ENCODE measurements around the gene DLGAP1. TPM values are rescaled to one million over a fixed set of nuclear protein-coding genes. Genes with fewer than 3 reads are reported as not detected.

The DLGAP1 gene
- polyA plus RNA-seq, 4 donors: 0.22 to 0.47 TPM; not detected in 2

DNA sequence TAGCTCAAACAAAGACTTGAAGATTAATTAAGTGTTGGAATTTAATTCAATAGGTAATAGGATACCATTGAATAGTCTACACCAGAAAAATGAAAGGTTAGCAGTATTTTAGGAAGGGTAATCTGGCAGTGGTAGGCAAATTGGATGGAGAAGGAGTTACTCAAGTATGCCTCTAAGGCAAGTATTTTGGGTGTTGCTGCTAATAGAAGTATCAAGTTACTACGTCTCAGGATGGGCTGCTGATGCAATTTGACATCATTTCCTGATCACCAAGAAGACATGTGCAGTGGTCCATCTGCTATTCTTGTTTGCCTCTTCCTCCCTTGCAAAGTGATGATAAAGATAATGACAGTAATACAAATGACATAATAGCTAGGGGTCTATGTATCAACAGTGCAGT lies 519.8 kb downstream of the DLGAP1 start:
- DNase-seq: no peak
- 57 to 86% (median 72%) methylated on average over 1 of the region's 1 CpG for WGBS, 3 donors
- no peak for FAIRE-seq
- Histone ChIP-seq H3K36me3 (ENCODE audit: control insufficient read depth in 3 of 3, insufficient read depth in 2 of 3, low read depth in 1 of 3, low read length in 3 of 3) (no peaks in the 10 kb centered on the region), H3K4me3 (ENCODE audit: low read depth in 1 of 3, low read length in 3 of 3) (no peak overlapping the region), H3K27me3 (ENCODE audit: control insufficient read depth in 3 of 3, insufficient read depth in 3 of 3, low read length in 3 of 3) (no peaks in the 10 kb centered on the region), H3K4me1 (ENCODE audit: control insufficient read depth in 3 of 3, insufficient read depth in 2 of 3, low read depth in 1 of 3, low read length in 2 of 3) (no peaks in the 10 kb centered on the region), H3K27ac (ENCODE audit: low read depth in 1 of 3, low read length in 2 of 3) (no peak overlapping the region), H3K9me3 (ENCODE audit: control insufficient read depth in 2 of 2, insufficient read depth in 1 of 2, low read depth in 1 of 2, low read length in 1 of 2) (peaks cover 0 to 4% of the 10 kb centered on the region in 2 donors)

DNA sequence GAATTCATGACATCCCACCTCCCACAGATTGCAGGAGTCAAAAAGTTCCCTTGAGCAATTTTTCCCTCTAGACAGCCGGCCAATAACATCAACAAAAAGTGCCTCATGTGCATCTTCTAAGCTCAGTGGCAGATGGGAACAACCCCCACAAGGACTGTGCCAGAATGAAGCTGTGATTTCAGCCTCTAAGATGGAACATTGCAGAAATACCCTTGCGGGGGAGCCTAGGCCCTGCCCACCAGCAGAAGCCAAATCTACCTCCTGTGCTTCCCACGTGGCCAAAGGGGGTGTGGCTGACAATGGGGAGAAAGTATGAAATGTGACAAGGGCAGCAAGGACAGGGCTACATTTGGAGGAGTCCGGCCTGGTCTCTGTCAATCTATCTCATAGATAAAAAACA lies 522.8 kb downstream of the DLGAP1 start:
- FAIRE-seq (no peak), DNase-seq (no peak)
- Histone ChIP-seq H3K4me3 (ENCODE audit: low read depth in 1 of 3, low read length in 3 of 3) (no peak overlapping the region), H3K27me3 (ENCODE audit: control insufficient read depth in 3 of 3, insufficient read depth in 3 of 3, low read length in 3 of 3) (no peaks in the 10 kb centered on the region), H3K4me1 (ENCODE audit: control insufficient read depth in 3 of 3, insufficient read depth in 2 of 3, low read depth in 1 of 3, low read length in 2 of 3) (no peaks in the 10 kb centered on the region), H3K27ac (ENCODE audit: low read depth in 1 of 3, low read length in 2 of 3) (no peak overlapping the region), H3K9me3 (ENCODE audit: control insufficient read depth in 2 of 2, insufficient read depth in 1 of 2, low read depth in 1 of 2, low read length in 1 of 2) (no peaks in the 10 kb centered on the region), H3K36me3 (ENCODE audit: control insufficient read depth in 3 of 3, insufficient read depth in 2 of 3, low read depth in 1 of 3, low read length in 3 of 3) (no peaks in the 10 kb centered on the region)
- WGBS, 3 donors: 49 to 57% (median 53%) methylated on average over 4 of the region's 4 CpGs

DNA sequence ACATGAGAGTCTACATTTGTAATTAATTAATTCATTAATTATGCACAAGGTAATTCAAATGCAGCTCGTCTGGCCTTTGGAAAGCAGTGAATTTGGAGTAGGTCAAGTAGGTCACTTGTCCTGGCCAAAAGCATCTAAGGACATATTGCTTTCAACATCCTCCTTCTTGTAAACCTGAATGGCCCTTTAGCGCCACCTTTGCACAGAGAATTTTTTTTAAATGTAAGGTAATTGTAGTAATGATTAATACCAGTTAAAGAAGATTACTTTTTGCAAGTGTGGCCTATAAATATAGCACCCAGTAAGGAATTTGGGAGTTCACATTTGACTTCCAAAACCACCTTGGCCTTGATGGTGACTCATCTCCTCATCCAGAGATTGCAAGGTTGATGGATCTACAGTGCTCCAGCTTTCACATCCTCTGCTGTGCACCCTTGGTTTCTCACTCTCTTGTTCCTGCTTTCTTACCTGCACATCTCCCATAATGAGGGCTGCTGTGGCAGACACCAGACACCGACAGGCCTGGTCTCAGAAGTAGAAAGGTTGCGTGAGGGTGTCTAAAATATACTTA lies 523.5 kb downstream of the DLGAP1 start:
- WGBS, 3 donors: 85 to 92% (median 87%) methylated on average over 4 of the region's 4 CpGs
- Histone ChIP-seq H3K27ac (ENCODE audit: low read depth in 1 of 3, low read length in 2 of 3) (no peak overlapping the region), H3K27me3 (ENCODE audit: control insufficient read depth in 3 of 3, insufficient read depth in 3 of 3, low read length in 3 of 3) (no peaks in the 10 kb centered on the region), H3K36me3 (ENCODE audit: control insufficient read depth in 3 of 3, insufficient read depth in 2 of 3, low read depth in 1 of 3, low read length in 3 of 3) (no peaks in the 10 kb centered on the region), H3K9me3 (ENCODE audit: control insufficient read depth in 2 of 2, insufficient read depth in 1 of 2, low read depth in 1 of 2, low read length in 1 of 2) (no peaks in the 10 kb centered on the region), H3K4me3 (ENCODE audit: low read depth in 1 of 3, low read length in 3 of 3) (no peak overlapping the region), H3K4me1 (ENCODE audit: control insufficient read depth in 3 of 3, insufficient read depth in 2 of 3, low read depth in 1 of 3, low read length in 2 of 3) (no peaks in the 10 kb centered on the region)
- no peak for DNase-seq
- FAIRE-seq: no peak

DNA sequence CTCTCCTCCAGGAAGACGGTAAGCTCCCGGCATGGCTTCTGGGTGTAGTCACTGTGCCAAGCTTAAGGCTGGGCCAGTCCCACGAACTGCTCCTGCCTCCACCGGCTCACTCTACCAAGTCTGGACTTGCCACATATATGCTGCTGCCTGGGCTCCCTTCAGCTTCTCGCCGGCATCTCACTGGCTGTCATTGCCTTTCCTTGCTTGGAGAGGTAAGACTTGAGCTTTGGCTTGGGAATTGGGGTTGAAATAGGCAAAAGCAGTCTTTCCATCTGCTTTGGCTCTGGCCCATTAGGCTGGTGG lies 524.1 kb downstream of the DLGAP1 start:
- Histone ChIP-seq H3K27ac (ENCODE audit: low read depth in 1 of 3, low read length in 2 of 3) (no peak overlapping the region), H3K9me3 (ENCODE audit: control insufficient read depth in 2 of 2, insufficient read depth in 1 of 2, low read depth in 1 of 2, low read length in 1 of 2) (no peaks in the 10 kb centered on the region), H3K36me3 (ENCODE audit: control insufficient read depth in 3 of 3, insufficient read depth in 2 of 3, low read depth in 1 of 3, low read length in 3 of 3) (no peaks in the 10 kb centered on the region), H3K27me3 (ENCODE audit: control insufficient read depth in 3 of 3, insufficient read depth in 3 of 3, low read length in 3 of 3) (no peaks in the 10 kb centered on the region), H3K4me3 (ENCODE audit: low read depth in 1 of 3, low read length in 3 of 3) (no peak overlapping the region), H3K4me1 (ENCODE audit: control insufficient read depth in 3 of 3, insufficient read depth in 2 of 3, low read depth in 1 of 3, low read length in 2 of 3) (no peaks in the 10 kb centered on the region)
- WGBS, 3 donors: 92 to 95% (median 95%) methylated on average over 6 of the region's 6 CpGs
- DNase-seq (no peak), FAIRE-seq (no peak)

DNA sequence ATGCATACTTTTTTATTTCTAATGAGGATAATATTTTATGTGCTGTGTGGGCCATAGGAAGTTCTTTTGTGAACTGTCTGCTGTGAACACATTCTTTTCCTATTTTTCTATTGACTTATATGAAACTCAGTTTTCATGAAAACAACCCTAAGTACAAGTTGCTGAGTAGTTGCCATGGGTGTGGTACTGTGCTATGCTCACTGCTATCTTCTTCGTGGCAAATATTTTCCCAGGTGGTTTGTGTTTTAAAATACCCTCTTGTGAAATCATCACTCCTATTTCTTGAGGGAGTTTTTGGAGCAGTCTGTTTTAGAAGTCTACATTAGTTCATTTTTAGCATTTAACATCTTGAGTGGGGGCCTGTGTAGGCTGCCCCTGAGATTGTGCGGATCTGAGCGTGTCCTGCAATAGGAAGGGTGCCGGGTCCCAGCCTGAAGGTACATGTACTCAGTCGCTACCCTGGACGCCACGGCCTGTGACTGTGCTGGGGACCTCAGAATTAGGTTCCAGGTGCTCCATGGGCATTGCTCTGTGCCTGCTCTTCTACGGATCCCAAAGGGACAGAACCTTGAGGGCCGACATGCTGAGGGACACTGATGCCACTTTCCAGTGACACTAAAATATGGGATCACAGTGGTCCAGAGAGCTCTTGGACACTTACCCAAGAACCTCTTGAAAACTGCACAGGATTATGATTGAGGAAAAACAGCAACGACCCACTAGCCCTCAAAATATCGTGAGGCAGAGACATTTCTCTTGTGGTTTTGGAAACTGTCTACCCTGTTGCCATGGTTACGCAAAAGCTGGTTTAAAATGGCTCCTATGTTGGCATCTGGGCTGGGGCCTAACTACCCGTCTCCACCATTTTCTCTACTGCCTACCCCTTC lies 524.7 kb downstream of the DLGAP1 start:
- H3K27me3 ChIP-seq (ENCODE audit: control insufficient read depth in 3 of 3, insufficient read depth in 3 of 3, low read length in 3 of 3): no peaks in the 10 kb centered on the region
- DNase-seq (no peak), FAIRE-seq (no peak)
- no peaks in the 10 kb centered on the region for H3K36me3 ChIP-seq (ENCODE audit: control insufficient read depth in 3 of 3, insufficient read depth in 2 of 3, low read depth in 1 of 3, low read length in 3 of 3)
- WGBS, 3 donors: 91 to 92% (median 91%) methylated on average over 13 of the region's 13 CpGs
- no peak overlapping the region for H3K4me3 ChIP-seq (ENCODE audit: low read depth in 1 of 3, low read length in 3 of 3)
- H3K4me1 ChIP-seq (ENCODE audit: control insufficient read depth in 3 of 3, insufficient read depth in 2 of 3, low read depth in 1 of 3, low read length in 2 of 3): no peaks in the 10 kb centered on the region
- no peak overlapping the region for H3K27ac ChIP-seq (ENCODE audit: low read depth in 1 of 3, low read length in 2 of 3)
- H3K9me3 ChIP-seq (ENCODE audit: control insufficient read depth in 2 of 2, insufficient read depth in 1 of 2, low read depth in 1 of 2, low read length in 1 of 2): no peaks in the 10 kb centered on the region

DNA sequence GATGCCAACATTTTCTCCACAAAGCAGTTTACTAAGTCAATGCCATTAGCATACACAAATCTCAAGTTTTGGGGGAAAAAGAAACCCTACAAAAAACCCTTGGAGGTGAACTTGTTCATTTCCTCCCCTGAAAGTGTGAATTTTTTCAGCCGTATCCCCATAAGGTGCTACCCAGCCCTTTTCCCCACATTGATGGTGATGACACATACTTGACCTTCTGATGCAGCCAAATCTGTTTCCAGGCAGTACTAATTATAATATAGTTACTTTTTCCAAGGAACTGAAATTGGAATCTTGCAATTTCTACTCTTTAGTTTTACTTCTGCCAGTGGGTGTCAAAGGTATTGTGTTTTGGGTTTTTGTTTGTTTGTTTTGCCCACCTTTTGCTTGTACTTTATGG lies 530.7 kb downstream of the DLGAP1 start:
- Histone ChIP-seq H3K9me3 (ENCODE audit: control insufficient read depth in 2 of 2, insufficient read depth in 1 of 2, low read depth in 1 of 2, low read length in 1 of 2) (no peaks in the 10 kb centered on the region), H3K27ac (ENCODE audit: low read depth in 1 of 3, low read length in 2 of 3) (no peak overlapping the region), H3K36me3 (ENCODE audit: control insufficient read depth in 3 of 3, insufficient read depth in 2 of 3, low read depth in 1 of 3, low read length in 3 of 3) (no peaks in the 10 kb centered on the region), H3K4me1 (ENCODE audit: control insufficient read depth in 3 of 3, insufficient read depth in 2 of 3, low read depth in 1 of 3, low read length in 2 of 3) (no peaks in the 10 kb centered on the region), H3K4me3 (ENCODE audit: low read depth in 1 of 3, low read length in 3 of 3) (no peak overlapping the region), H3K27me3 (ENCODE audit: control insufficient read depth in 3 of 3, insufficient read depth in 3 of 3, low read length in 3 of 3) (peaks cover 0 to 2% (median 0%) of the 10 kb centered on the region in 3 donors)
- DNase-seq: no peak
- WGBS, 3 donors: 73 to 76% (median 76%) methylated on average over 1 of the region's 1 CpG
- FAIRE-seq: no peak

DNA sequence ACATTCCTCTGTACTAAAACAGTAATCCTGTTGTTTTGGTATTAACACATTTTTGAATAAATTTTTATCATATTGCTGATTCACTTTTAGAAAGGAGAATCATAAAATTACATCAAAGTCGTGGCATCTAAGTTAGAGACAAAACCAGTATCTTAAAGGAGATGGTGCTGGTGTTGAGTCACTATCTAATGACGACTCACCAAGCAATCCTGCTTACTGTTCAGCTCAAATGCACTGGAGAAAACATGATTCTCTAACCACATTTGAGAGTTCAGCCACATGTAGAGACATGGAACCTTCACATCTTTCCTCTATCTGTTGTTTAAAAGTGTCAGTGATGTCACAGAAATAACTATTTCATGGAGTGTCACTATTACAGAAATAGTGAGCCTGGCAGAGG lies 531.4 kb downstream of the DLGAP1 start:
- H3K27ac ChIP-seq (ENCODE audit: low read depth in 1 of 3, low read length in 2 of 3): no peak overlapping the region
- H3K9me3 ChIP-seq (ENCODE audit: control insufficient read depth in 2 of 2, insufficient read depth in 1 of 2, low read depth in 1 of 2, low read length in 1 of 2): no peaks in the 10 kb centered on the region
- WGBS, 3 donors: 34 to 56% (median 35%) methylated on average over 2 of the region's 2 CpGs
- no peak for DNase-seq
- H3K4me1 ChIP-seq (ENCODE audit: control insufficient read depth in 3 of 3, insufficient read depth in 2 of 3, low read depth in 1 of 3, low read length in 2 of 3): no peaks in the 10 kb centered on the region
- peaks cover 0 to 2% (median 0%) of the 10 kb centered on the region in 3 donors for H3K27me3 ChIP-seq (ENCODE audit: control insufficient read depth in 3 of 3, insufficient read depth in 3 of 3, low read length in 3 of 3)
- no peak overlapping the region for H3K4me3 ChIP-seq (ENCODE audit: low read depth in 1 of 3, low read length in 3 of 3)
- no peak for FAIRE-seq
- H3K36me3 ChIP-seq (ENCODE audit: control insufficient read depth in 3 of 3, insufficient read depth in 2 of 3, low read depth in 1 of 3, low read length in 3 of 3): no peaks in the 10 kb centered on the region

DNA sequence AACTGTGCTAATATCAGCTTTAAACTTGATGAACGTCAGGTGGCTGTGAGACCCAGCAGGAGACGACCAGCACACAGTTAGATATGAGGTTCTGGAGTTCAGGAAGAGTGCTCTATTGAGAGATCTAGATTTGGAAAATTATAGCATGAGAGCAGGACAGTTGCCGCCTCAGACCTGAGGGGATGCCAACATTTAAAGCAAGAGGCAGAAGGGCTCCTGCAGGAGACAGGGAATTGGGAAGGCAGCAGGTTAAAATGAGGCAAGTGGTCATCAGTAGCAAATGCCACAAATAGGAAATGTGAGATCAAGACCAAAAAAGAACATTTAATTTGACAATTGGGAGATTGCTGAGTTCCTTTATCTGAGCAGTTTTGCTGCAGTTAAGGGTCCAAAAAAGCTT lies 533.3 kb downstream of the DLGAP1 start:
- 72 to 77% (median 77%) methylated on average over 3 of the region's 3 CpGs for WGBS, 3 donors
- peaks cover 0 to 2% (median 0%) of the 10 kb centered on the region in 3 donors for H3K27me3 ChIP-seq (ENCODE audit: control insufficient read depth in 3 of 3, insufficient read depth in 3 of 3, low read length in 3 of 3)
- H3K9me3 ChIP-seq (ENCODE audit: control insufficient read depth in 2 of 2, insufficient read depth in 1 of 2, low read depth in 1 of 2, low read length in 1 of 2): no peaks in the 10 kb centered on the region
- H3K4me1 ChIP-seq (ENCODE audit: control insufficient read depth in 3 of 3, insufficient read depth in 2 of 3, low read depth in 1 of 3, low read length in 2 of 3): no peaks in the 10 kb centered on the region
- no peaks in the 10 kb centered on the region for H3K36me3 ChIP-seq (ENCODE audit: control insufficient read depth in 3 of 3, insufficient read depth in 2 of 3, low read depth in 1 of 3, low read length in 3 of 3)
- no peak for DNase-seq
- H3K4me3 ChIP-seq (ENCODE audit: low read depth in 1 of 3, low read length in 3 of 3): no peak overlapping the region
- FAIRE-seq: no peak
- H3K27ac ChIP-seq (ENCODE audit: low read depth in 1 of 3, low read length in 2 of 3): no peak overlapping the region
